HL-60 (cell line): Measurements from ENCODE around the gene ZGLP1.

Source experiments
- DNase-seq, 2 experiments: peaks; one replicate each; pipeline ENCODE4 v3.0.0-alpha.2; 2010 to 2020; ENCODE audit warnings: low read depth in 1 of 2, low spot score in 1 of 2
- H3K27ac ChIP-seq: fragments of 250-450 bp; sonication (Bioruptor Pico); replicated peaks from 2 replicates; pipeline ENCODE4 v1.5.1; 2020; ENCODE audit warnings: mild to moderate bottlenecking, moderate library complexity
- H3K27me3 ChIP-seq: fragments of 250-450 bp; sonication (Bioruptor Pico); 2 replicates; pipeline ENCODE4 v1.5.1; 2021; ENCODE audit warnings: mild to moderate bottlenecking, moderate library complexity; ENCODE audit not compliant: insufficient read depth, poor library complexity, severe bottlenecking
- H3K4me3 ChIP-seq: replicated peaks from 2 replicates; pipeline ENCODE4 v1.5.1; 2011; ENCODE audit warnings: mild to moderate bottlenecking, control low read depth, low read length; ENCODE audit not compliant: insufficient read depth
- CTCF ChIP-seq: IDR thresholded peaks from one replicate; pipeline ENCODE4 v1.5.1; 2011; ENCODE audit warnings: low read length, control low read depth, inconsistent platforms; ENCODE audit not compliant: insufficient read depth
- GABPA ChIP-seq: IDR thresholded peaks from 2 replicates; pipeline ENCODE4 v1.6.1; 2012; ENCODE audit warnings: low read depth
- POLR2AphosphoS5 ChIP-seq: IDR thresholded peaks from 2 replicates; pipeline ENCODE4 v1.6.1; 2012; ENCODE audit warnings: low read depth
- REST ChIP-seq: IDR thresholded peaks from 2 replicates; pipeline ENCODE4 v1.6.1; 2012; ENCODE audit warnings: low read depth; ENCODE audit not compliant: insufficient replicate concordance
- SPI1 ChIP-seq: IDR thresholded peaks from 2 replicates; pipeline ENCODE4 v1.6.1; 2012; ENCODE audit warnings: low read depth, mild to moderate bottlenecking, borderline replicate concordance

ZGLP1 gene

GRCh38 chr19:10318807-10319682, 9.4 kb upstream of the ZGLP1 start:
- Histone ChIP-seq H3K27me3 (no peaks in the 10 kb centered on the region), H3K27ac (no peak overlapping the region), H3K4me3 (no peak overlapping the region)
- no peak for DNase-seq
- TF ChIP-seq POLR2AphosphoS5 (no peak), REST (no peak), CTCF (no peak), GABPA (no peak)

- Histone ChIP-seq H3K27me3 (no peaks in the 10 kb centered on the region), H3K4me3 (no peak overlapping the region), H3K27ac (no peak overlapping the region)
- no peak for DNase-seq
- TF ChIP-seq POLR2AphosphoS5 (no peak), GABPA (no peak), CTCF (no peak), REST (no peak), SPI1 (peak; percentile 10; the same call in 1 of the 2 replicates)
Measured at GRCh38 chr19:10317857-10318462, 8.3 kb upstream of the ZGLP1 start.

GRCh38 chr19:10317045-10317856, 7.6 kb upstream of the ZGLP1 start:
- DNase-seq, result no peak
- TF ChIP-seq GABPA (no peak), REST (no peak), POLR2AphosphoS5 (no peak), CTCF (no peak), SPI1 (no peak)
- H3K27ac ChIP-seq, result no peak overlapping the region
- no peaks in the 10 kb centered on the region for H3K27me3 ChIP-seq
- no peak overlapping the region for H3K4me3 ChIP-seq
